ENCODE results near the gene AKNAD1.

Gene AKNAD1, protein sequence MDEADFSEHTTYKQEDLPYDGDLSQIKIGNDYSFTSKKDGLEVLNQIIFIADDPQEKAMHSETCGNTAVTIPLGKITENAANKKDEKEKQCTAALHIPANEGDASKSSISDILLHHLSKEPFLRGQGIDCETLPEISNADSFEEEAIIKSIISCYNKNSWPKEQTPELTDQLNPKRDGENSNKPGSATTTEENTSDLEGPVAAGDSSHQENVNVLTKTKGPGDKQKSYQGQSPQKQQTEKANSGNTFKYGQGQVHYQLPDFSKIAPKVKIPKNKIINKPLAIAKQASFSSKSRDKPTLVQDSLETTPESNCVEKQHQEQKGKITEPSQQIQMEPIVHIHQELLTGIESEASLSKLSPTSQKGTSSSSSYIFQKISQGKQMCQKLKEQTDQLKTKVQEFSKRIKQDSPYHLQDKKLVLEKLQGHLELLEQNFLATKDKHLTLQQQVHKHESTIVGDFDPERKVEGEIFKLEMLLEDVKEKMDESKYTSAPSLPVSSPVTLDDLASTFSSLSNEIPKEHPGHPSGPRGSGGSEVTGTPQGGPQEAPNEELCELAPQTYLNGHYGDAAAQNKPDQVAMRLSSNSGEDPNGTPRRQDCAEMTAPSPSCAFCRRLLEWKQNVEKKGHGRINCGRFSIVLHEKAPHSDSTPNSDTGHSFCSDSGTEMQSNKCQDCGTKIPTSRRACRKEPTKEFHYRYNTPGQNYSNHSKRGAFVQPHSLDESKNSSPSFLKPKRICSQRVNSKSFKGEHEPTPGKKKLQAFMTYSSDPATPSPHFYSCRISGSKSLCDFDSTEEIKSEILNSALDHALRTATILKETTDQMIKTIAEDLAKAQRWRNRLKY

DNA sequence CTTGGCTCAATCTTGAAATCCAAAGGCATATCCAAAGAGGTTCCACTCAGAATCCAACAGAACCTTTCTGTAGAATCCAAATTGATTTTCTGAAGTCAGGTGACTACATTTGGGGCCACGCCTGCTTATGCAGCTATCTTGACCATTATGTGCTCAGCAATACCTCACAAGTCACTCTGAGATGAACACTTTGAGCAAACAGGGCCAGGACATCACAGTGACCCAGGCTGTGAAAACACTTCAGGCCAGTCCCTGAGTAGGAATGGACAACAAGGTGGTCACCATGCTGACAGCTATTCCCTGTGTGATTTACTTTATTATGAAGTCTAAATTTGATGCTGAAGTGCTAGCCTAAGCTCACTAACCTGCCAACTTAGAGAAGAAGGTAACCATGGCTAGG, at the start of gene AKNAD1:
AKNAD1 (minus strand) TSS at position 101 of the 400 bp plus-strand sequence. CDS start 4,430 bp downstream, outside the sequence.
- ChIA-PET CTCF (no interaction called here), POLR2A (no interaction called here)
- TF ChIP-seq CTBP1 (IDR thresholded peaks at IDR 0.05; ENCODE audit: borderline replicate concordance): no peak
- no peak for TF ChIP-seq SUZ12 (IDR thresholded peaks at IDR 0.05)
- no peak for TF ChIP-seq ZNF384 (IDR thresholded peaks at IDR 0.05)
- no peak for TF ChIP-seq FOXA1 (IDR thresholded peaks at IDR 0.05)
- no peak for TF ChIP-seq FOXK2 (IDR thresholded peaks at IDR 0.05)
- TF ChIP-seq HDGF (IDR thresholded peaks at IDR 0.05; ENCODE audit: borderline replicate concordance): no peak
- TF ChIP-seq NFRKB (IDR thresholded peaks at IDR 0.05): no peak
- TF ChIP-seq SP1 (IDR thresholded peaks at IDR 0.05): no peak
- no peak for TF ChIP-seq L3MBTL2 (conservative IDR thresholded peaks at IDR 0.05)
- TF ChIP-seq TARDBP (IDR thresholded peaks at IDR 0.05): no peak
- no peak for TF ChIP-seq BHLHE40 (IDR thresholded peaks at IDR 0.05; ENCODE audit: borderline replicate concordance)
- no peak for DNase-seq (ENCODE audit: extremely low spot score)

DNA sequence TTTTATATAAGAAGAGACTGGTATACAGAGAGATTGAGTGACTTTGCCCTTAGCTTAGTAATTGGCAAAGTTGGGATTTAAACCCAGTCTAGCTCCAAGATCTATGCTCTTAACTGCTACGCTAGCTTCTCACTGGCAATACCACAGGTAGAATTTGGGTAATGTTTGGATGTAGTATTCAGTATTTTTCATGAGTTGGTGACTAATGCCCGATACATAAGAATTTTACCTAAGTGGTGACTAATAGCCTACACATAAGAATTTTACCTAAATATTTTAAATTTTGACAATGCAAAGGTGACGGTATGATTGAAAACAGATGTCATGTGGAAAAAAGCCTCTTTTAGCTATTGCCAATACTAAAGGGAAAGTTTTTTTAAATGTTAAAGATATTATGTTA, 44.2 kb upstream of the AKNAD1 start:
- ChIA-PET POLR2A (no interaction called here), CTCF (interaction anchor here (1.2 kb wide), 1 partner anchor 73 kb away, joined by 3 read pairs; no protein-coding TSS in a partner anchor)
- TF ChIP-seq SUZ12 (IDR thresholded peaks at IDR 0.05) (no peak), FOXA1 (IDR thresholded peaks at IDR 0.05) (no peak), FOXM1 (IDR thresholded peaks at IDR 0.05; ENCODE audit: borderline replicate concordance) (no peak), BHLHE40 (IDR thresholded peaks at IDR 0.05; ENCODE audit: borderline replicate concordance) (no peak)
- no peak for DNase-seq (ENCODE audit: extremely low spot score)

DNA sequence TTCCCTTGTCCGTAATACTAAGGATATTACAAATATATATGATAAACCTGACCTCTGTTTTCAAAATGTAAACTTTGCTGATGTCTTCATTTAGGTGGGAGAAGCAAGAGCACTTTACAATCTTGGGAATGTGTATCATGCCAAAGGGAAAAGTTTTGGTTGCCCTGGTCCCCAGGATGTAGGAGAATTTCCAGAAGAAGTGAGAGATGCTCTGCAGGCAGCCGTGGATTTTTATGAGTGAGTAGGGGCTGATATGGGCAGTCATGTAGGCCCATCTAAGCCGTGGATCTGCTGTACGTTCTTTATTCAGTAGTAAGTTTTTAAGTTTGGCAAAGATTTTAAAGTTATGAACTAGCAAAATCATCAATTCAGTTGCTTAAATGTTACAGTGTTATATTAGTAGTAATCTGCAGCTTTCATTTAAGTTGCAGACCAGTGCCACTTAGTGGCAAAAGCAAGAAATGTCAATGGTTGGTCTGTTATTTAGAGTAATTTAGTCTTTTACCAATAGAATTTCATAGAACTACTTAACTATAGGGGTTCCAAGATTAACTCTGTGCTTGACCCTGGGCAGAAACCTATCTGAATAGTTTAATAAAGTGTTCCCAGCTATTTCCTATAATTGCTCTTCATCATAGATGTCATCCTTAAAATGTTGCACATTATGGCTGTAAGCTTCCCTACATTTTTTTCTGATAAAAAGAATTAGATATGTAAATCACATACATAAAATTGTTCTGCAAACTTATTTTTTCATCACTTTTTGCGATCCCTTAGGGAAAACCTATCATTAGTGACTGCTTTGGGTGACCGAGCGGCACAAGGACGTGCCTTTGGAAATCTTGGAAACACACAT, 41.2 kb upstream of the AKNAD1 start:
- CTCF ChIA-PET: interaction anchor here (0.7 to 4.4 kb wide), 5 partner anchors 11 to 216 kb away, joined by 3 to 65 read pairs (median 5); no protein-coding TSS in a partner anchor
- TF ChIP-seq BHLHE40 (IDR thresholded peaks at IDR 0.05; ENCODE audit: borderline replicate concordance) (no peak), HDGF (IDR thresholded peaks at IDR 0.05; ENCODE audit: borderline replicate concordance) (no peak)
- POLR2A ChIA-PET: interaction anchor here (3.0 kb wide), 1 partner anchor 206 kb away, joined by 10 read pairs; the partner anchor contains the start of gene PRPF38B
- peak; percentile 58 for DNase-seq (ENCODE audit: extremely low spot score)

- DNase-seq (ENCODE audit: extremely low spot score): no peak
- POLR2A ChIA-PET: interaction anchor here (1.0 to 3.0 kb wide), 4 partner anchors 8 to 204 kb away, joined by 4 to 10 read pairs (median 8); partner anchors contain the start of genes GPSM2 and PRPF38B
- TF ChIP-seq SUZ12 (IDR thresholded peaks at IDR 0.05) (no peak), FOXK2 (IDR thresholded peaks at IDR 0.05) (no peak), NFRKB (IDR thresholded peaks at IDR 0.05) (no peak)
- CTCF ChIA-PET: interaction anchor here (0.9 to 4.4 kb wide), 2 partner anchors 68 to 77 kb away, joined by 4 to 65 read pairs; no protein-coding TSS in a partner anchor
Observed at GRCh38 chr1:108896146-108897145, 39.6 kb upstream of the AKNAD1 start.

DNA sequence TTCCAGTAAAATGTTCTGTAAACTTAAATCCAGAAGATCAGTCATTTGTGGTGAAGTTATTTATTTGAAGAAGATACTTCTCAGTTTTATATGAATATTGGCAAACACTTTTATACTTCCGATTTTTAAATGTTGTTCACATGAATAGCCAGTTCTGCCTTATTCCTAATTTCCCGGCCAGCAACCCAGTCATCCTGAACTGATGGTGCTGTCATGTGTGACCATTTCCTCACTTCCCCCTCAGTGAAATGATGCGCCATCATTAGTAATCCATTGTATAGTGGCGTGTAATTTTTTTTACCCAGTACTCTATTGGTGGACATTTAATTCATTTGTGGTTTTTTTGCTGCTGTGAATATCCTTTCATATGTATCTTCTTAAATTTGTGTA, 36.2 kb upstream of the AKNAD1 start:
- CTCF ChIA-PET: no interaction called here

More for the DNA sequence above, 36.2 kb upstream of the AKNAD1 start:
- TF ChIP-seq LEF1 (IDR thresholded peaks at IDR 0.05; ENCODE audit: borderline replicate concordance) (no peak), L3MBTL2 (conservative IDR thresholded peaks at IDR 0.05) (no peak), ELF4 (IDR thresholded peaks at IDR 0.05) (no peak), SUZ12 (IDR thresholded peaks at IDR 0.05) (no peak), PKNOX1 (IDR thresholded peaks at IDR 0.05) (no peak), ZNF384 (IDR thresholded peaks at IDR 0.05) (no peak), NFRKB (IDR thresholded peaks at IDR 0.05) (no peak), FOXM1 (IDR thresholded peaks at IDR 0.05; ENCODE audit: borderline replicate concordance) (no peak), CTBP1 (IDR thresholded peaks at IDR 0.05; ENCODE audit: borderline replicate concordance) (no peak), TARDBP (IDR thresholded peaks at IDR 0.05) (no peak), ARNT (IDR thresholded peaks at IDR 0.05) (no peak), BHLHE40 (IDR thresholded peaks at IDR 0.05; ENCODE audit: borderline replicate concordance) (no peak), FOXK2 (IDR thresholded peaks at IDR 0.05) (no peak), HDGF (IDR thresholded peaks at IDR 0.05; ENCODE audit: borderline replicate concordance) (no peak), SP1 (IDR thresholded peaks at IDR 0.05) (no peak), FOXA1 (IDR thresholded peaks at IDR 0.05) (no peak)
- POLR2A ChIA-PET: interaction anchor here (1.0 kb wide), 1 partner anchor 201 kb away, joined by 5 read pairs; the partner anchor contains the start of gene PRPF38B
- DNase-seq (ENCODE audit: extremely low spot score): no peak

Data from HEK293T (cell line).